Osteoblast (primary cell): ENCODE results near the gene IFIT1. TPM values are rescaled to one million over a fixed set of nuclear protein-coding genes. Genes with fewer than 3 reads are reported as not detected.

Experiments used
- DNase-seq: peaks from one replicate; pipeline ENCODE4 v3.0.0; 2011; ENCODE audit warnings: low spot score, mixed read lengths; ENCODE audit not compliant: insufficient read length; ENCODE audit errors: missing footprints
- H2AFZ ChIP-seq: 2 replicates; pipeline ENCODE4 v1.6.0; 2011; ENCODE audit warnings: mild to moderate bottlenecking, low read length
- H3K27ac ChIP-seq: 2 replicates; pipeline ENCODE4 v1.5.1; 2011; ENCODE audit warnings: mild to moderate bottlenecking, low read depth, low read length, moderate library complexity
- H3K27me3 ChIP-seq: 2 replicates; pipeline ENCODE4 v1.6.0; 2012; ENCODE audit warnings: mild to moderate bottlenecking, control low read depth, inconsistent platforms, low read length, moderate library complexity; ENCODE audit not compliant: insufficient read depth
- H3K36me3 ChIP-seq: 2 replicates; pipeline ENCODE4 v1.5.1; 2011; ENCODE audit warnings: mild to moderate bottlenecking, low read length, control low read depth, moderate library complexity; ENCODE audit not compliant: insufficient read depth
- H3K4me1 ChIP-seq: 2 replicates; pipeline ENCODE4 v1.5.1; 2011; ENCODE audit warnings: mild to moderate bottlenecking, low read length, control low read depth, moderate library complexity; ENCODE audit not compliant: insufficient read depth
- H3K4me2 ChIP-seq: 2 replicates; pipeline ENCODE4 v1.6.0; 2011; ENCODE audit warnings: mild to moderate bottlenecking, low read length; ENCODE audit not compliant: insufficient read depth
- H3K4me3 ChIP-seq: fragments of 200-600 bp; sonication (generic); 3 replicates; pipeline ENCODE4 v1.5.1; 2012; ENCODE audit warnings: mild to moderate bottlenecking, low read length, inconsistent platforms; ENCODE audit not compliant: insufficient read depth
- H3K79me2 ChIP-seq: 2 replicates; pipeline ENCODE4 v1.6.0; 2012; ENCODE audit warnings: mild to moderate bottlenecking, low read length, control low read depth, inconsistent platforms; ENCODE audit not compliant: insufficient read depth
- H3K9me3 ChIP-seq: 2 replicates; pipeline ENCODE4 v1.5.1; 2011; ENCODE audit warnings: low read depth, low read length, control low read depth
- H4K20me1 ChIP-seq: 2 replicates; pipeline ENCODE4 v1.6.0; 2012; ENCODE audit warnings: mild to moderate bottlenecking, low read length, control low read depth; ENCODE audit not compliant: insufficient read depth
- CTCF ChIP-seq: IDR thresholded peaks from 2 replicates; pipeline ENCODE4 v1.5.1; 2011; ENCODE audit warnings: mild to moderate bottlenecking, low read depth, low read length, moderate library complexity; ENCODE audit errors: extremely low read depth
- total RNA-seq: library from RNA; depleted of rRNA; stranded (reverse); fragments of >200 nt; gene quantifications from 2 replicates; pipeline ENCODE4 v1.2.3, GENCODE V29; 2012

The IFIT1 gene
- total RNA-seq, 1 donor: 34.4 TPM

GRCh38 chr10:89425000-89425399 lies 32.6 kb downstream of the IFIT1 start:
- H3K4me1 ChIP-seq: peaks cover 20% of the 10 kb centered on the region
- H3K4me2 ChIP-seq: no peak overlapping the region
- H3K36me3 ChIP-seq: peaks cover 4% of the 10 kb centered on the region
- TF ChIP-seq CTCF: no peak
- no peak overlapping the region for H3K27ac ChIP-seq
- H3K79me2 ChIP-seq: peaks cover 3% of the 10 kb centered on the region
- H3K27me3 ChIP-seq: no peaks in the 10 kb centered on the region
- no peak overlapping the region for H2AFZ ChIP-seq
- H4K20me1 ChIP-seq: no peaks in the 10 kb centered on the region
- H3K9me3 ChIP-seq: no peaks in the 10 kb centered on the region
- no peak for DNase-seq
- no peak overlapping the region for H3K4me3 ChIP-seq

DNA sequence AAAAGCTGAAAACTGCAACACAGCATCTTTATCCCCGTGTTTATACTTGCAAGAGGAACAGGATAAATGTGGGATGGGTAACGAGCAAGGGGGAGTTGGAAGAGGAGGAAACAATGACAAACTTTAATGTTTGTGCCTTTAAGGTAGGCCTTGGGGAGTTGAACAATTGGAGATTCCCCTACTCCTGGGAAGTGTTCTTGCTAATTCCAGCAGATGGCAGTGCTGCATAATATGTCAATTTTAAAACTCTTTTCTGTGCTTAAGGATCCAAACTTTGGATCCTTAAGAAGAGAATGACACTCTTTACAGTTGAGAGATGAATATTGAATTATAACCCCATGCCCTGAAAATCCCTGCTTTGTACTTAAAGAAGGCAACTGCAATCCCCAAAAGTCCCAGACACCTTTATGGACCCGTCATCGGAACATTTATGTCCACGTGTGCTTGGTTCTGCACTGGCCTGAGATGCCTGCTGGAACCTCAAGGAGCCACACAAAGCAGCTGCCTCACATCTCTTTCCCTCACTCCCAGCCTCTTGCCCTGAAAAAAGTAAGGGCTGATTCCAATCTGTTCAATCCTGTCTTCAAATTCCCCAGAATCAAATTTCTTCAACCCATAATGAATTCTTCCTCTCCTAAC lies 33.9 kb downstream of the IFIT1 start:
- H3K4me2 ChIP-seq: no peak overlapping the region
- TF ChIP-seq CTCF: peak; percentile 88
- H3K79me2 ChIP-seq: no peaks in the 10 kb centered on the region
- DNase-seq: no peak
- H3K4me1 ChIP-seq: peaks cover 20% of the 10 kb centered on the region
- H2AFZ ChIP-seq: no peak overlapping the region
- H3K4me3 ChIP-seq: no peak overlapping the region
- no peaks in the 10 kb centered on the region for H3K36me3 ChIP-seq
- peak overlapping the region; percentile 62 for H3K27ac ChIP-seq
- H4K20me1 ChIP-seq: no peaks in the 10 kb centered on the region
- H3K9me3 ChIP-seq: no peaks in the 10 kb centered on the region
- H3K27me3 ChIP-seq: no peaks in the 10 kb centered on the region

- no peaks in the 10 kb centered on the region for H3K27me3 ChIP-seq
- H4K20me1 ChIP-seq: no peaks in the 10 kb centered on the region
- peaks cover 25% of the 10 kb centered on the region for H3K4me1 ChIP-seq
- H3K4me2 ChIP-seq: peak overlapping the region; percentile 70
- H3K4me3 ChIP-seq: no peak overlapping the region
- H3K36me3 ChIP-seq: no peaks in the 10 kb centered on the region
- H3K9me3 ChIP-seq: no peaks in the 10 kb centered on the region
- no peak overlapping the region for H2AFZ ChIP-seq
- DNase-seq: peak; percentile 85
- peak overlapping the region; percentile 62 for H3K27ac ChIP-seq
- H3K79me2 ChIP-seq: no peaks in the 10 kb centered on the region
- no peak for TF ChIP-seq CTCF
These were observed 35.2 kb downstream of the IFIT1 start for GRCh38 chr10:89427629-89428028.

DNA sequence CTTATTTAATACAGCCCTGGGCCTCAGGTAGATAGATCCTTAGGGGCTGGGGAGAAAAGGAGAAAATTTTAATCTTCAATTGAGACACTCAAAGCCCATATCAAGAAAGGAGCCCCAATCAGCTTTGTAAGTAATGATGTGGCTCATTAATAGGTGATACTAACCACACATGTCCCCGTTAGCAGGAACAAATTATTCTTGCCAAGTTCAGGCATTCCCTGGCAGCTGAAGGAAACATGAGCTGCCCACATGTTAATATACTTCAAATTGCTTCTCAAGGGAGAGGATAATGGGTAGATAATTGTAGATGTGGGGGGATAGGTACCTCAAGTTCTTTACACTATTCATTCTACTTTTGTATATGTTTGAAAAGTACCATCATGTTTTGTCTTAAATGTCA lies 36.5 kb downstream of the IFIT1 start:
- Histone ChIP-seq H3K4me2 (no peak overlapping the region), H4K20me1 (no peaks in the 10 kb centered on the region), H3K4me1 (peaks cover 25% of the 10 kb centered on the region), H3K4me3 (no peak overlapping the region), H3K27ac (no peak overlapping the region), H3K27me3 (no peaks in the 10 kb centered on the region), H3K9me3 (no peaks in the 10 kb centered on the region), H3K79me2 (no peaks in the 10 kb centered on the region), H3K36me3 (no peaks in the 10 kb centered on the region), H2AFZ (no peak overlapping the region)
- TF ChIP-seq CTCF: no peak
- DNase-seq: no peak
